PC-3 (cell line): ENCODE data around the gene EPHB3.

Experiments used
- CTCF ChIP-seq: fragments of 300-600 bp; sonication (generic); conservative IDR thresholded peaks from 2 replicates; pipeline ENCODE4 v1.5.1; 2017; ENCODE audit warnings: antibody characterized with exemption, low read depth, mild to moderate bottlenecking, low read length
- EZH2phosphoT487 ChIP-seq: fragments of 300-600 bp; sonication (generic); IDR thresholded peaks from 2 replicates; pipeline ENCODE4 v1.6.1; 2018; ENCODE audit warnings: mild to moderate bottlenecking, antibody characterized with exemption, low read length, borderline replicate concordance

GRCh38 chr3:184593220-184593927 lies 31.8 kb downstream of the EPHB3 start:
- TF ChIP-seq CTCF (no peak), EZH2phosphoT487 (no peak)
